Heart left ventricle (tissue), 16 donors: ENCODE results near the gene PRR7. TPM values are rescaled to one million over a fixed set of nuclear protein-coding genes. Genes with fewer than 3 reads are reported as not detected.
A peak's percentile ranks its signal among the peaks of the same experiment; 100 is the strongest.

Experiments
- ATAC-seq, 4 donors: fragments of 200-7000 bp; cut with Tn5 transposase; one replicate each; pipeline ENCODE4 v1.9.1; 2020 to 2022; ENCODE audit warnings: moderate library complexity in 4 of 4, mild to moderate bottlenecking in 3 of 4, moderate number of reproducible peaks in 1 of 4
- DNase-seq, 5 donors: peaks; one replicate each; pipeline ENCODE4 v3.0.0-alpha.2; 2020
- H3K27ac ChIP-seq, 12 donors: fragments of 200-600 bp; sonication (generic) in 4 of 12; one replicate each; pipeline versions ENCODE4 v1.5.0 to v1.8.0; 2016 to 2022; ENCODE audit warnings: mild to moderate bottlenecking in 2 of 12
- H3K27me3 ChIP-seq, 9 donors: fragments of 200-600 bp; sonication (generic) in 2 of 9; one replicate each; pipeline versions ENCODE4 v1.5.1 to v1.8.0; 2016 to 2022; ENCODE audit warnings: mild to moderate bottlenecking in 3 of 9
- H3K36me3 ChIP-seq, 9 donors: fragments of 200-600 bp; sonication (generic) in 2 of 9; one replicate each; pipeline versions ENCODE4 v1.5.0 to v1.8.0; 2018 to 2022; ENCODE audit warnings: mild to moderate bottlenecking in 2 of 9
- H3K4me1 ChIP-seq, 12 donors: fragments of 200-600 bp; sonication (generic) in 4 of 12; one replicate each; pipeline versions ENCODE4 v1.5.0 to v1.8.0; 2016 to 2022; ENCODE audit warnings: mild to moderate bottlenecking in 3 of 12
- H3K4me3 ChIP-seq, 12 donors: fragments of 200-600 bp; sonication (generic) in 4 of 12; one replicate each; pipeline versions ENCODE4 v1.5.0 to v1.8.0; 2017 to 2022; ENCODE audit warnings: mild to moderate bottlenecking in 9 of 12, moderate library complexity in 4 of 12
- H3K9me3 ChIP-seq, 12 donors: fragments of 200-600 bp; sonication (generic) in 4 of 12; one replicate each; pipeline versions ENCODE4 v1.5.0 to v1.8.0; 2016 to 2022; ENCODE audit warnings: mild to moderate bottlenecking in 1 of 12
- POLR2A ChIP-seq, 2 donors: fragments of 450-650 bp; IDR thresholded peaks; one replicate each; pipeline ENCODE4 v1.6.1; 2017; ENCODE audit warnings: antibody characterized with exemption in 2 of 2, mild to moderate bottlenecking in 2 of 2, moderate library complexity in 2 of 2
- WGBS, 4 donors: extraction: QIAGEN DNeasy Blood & Tissue Kit in 2 of 4; methylation state at CpG; one replicate each; pipeline versions ENCODE4 v1.1.5 to v1.1.7; 2013 to 2018; 5-methylcytosine and 5-hydroxymethylcytosine counted together
- intact Hi-C, 10 donors: fragments of 100-400 bp; cut with DNase I; formaldehyde crosslinking; loops; one replicate each; pipeline versions ENCODE4 v1.11.1 to v1.14.2; 2022
- polyA plus RNA-seq, 2 donors: library from polyadenylated mRNA; stranded (reverse); fragments of 200-250 nt; gene quantifications; one replicate each; pipeline ENCODE4 v1.2.3, GENCODE V29; 2013
- total RNA-seq, 9 donors: library from RNA; depleted of rRNA in 2 of 9; stranded (reverse); fragments of >200 nt in 2 of 9; fragmentation: NEBNext Ultra II Directional in 3 of 9; extraction: Animal tissue kit (Norgen Biotek cat#: 25700) in 3 of 9; gene quantifications; one replicate each; pipeline versions ENCODE4 v1.1.0 to v1.2.4, GENCODE V29; 2016 to 2023
- TF ChIP-seq, protein P1 (sequence below), 12 donors: fragments of 200-600 bp; sonication (generic) in 4 of 12; IDR thresholded peaks; one replicate each; pipeline versions ENCODE4 v1.5.0 to v1.8.0; 2018 to 2022; ENCODE audit warnings: antibody characterized with exemption in 12 of 12, mild to moderate bottlenecking in 5 of 12
- donor health status: ischemic (EF 13 %, LVEDD 7.1; RV severe dilation, severe dysfunction).
- donor health status: healthy with polysubstance abuse.
- donor health status: DM: no; HTN: yes; CAD: no.
- donor health status: DM: no; HTN: no; CAD: no.
- donor health status: ischemic (EF 25% LVEDD 6.9; RV normal size, moderate dysfunction).
- donor health status: ischemic (EF 25% LVEDD 5.7; RV mildly dilated, moderate dysfunction).
- donor health status: healthy.
- donor health status: DM: yes; HTN: yes; CAD: no.
- donor health status: ischemic (EF 35%, LVEDD 5.7; RV mildly dilated, moderate dysfunction).
- donor health status: nonischemic (EF 11% LVEDD 7.7; RV severe dilation, severe dysfunction).
- donor health status: DM: yes; HTN: yes; CAD: no.
- donor health status: PGD.
- donor health status: ischemic (EF 29% LVEDD 5.4; RV normal size, mild dysfunction).
- donor health status: nonischemic (EF 23%, LVEDD 6.1; RV moderate dilation, normal function).

The PRR7 gene
- total and polyA plus RNA-seq, 11 donors: 0.82 to 5.0 (median 1.5) TPM

DNA sequence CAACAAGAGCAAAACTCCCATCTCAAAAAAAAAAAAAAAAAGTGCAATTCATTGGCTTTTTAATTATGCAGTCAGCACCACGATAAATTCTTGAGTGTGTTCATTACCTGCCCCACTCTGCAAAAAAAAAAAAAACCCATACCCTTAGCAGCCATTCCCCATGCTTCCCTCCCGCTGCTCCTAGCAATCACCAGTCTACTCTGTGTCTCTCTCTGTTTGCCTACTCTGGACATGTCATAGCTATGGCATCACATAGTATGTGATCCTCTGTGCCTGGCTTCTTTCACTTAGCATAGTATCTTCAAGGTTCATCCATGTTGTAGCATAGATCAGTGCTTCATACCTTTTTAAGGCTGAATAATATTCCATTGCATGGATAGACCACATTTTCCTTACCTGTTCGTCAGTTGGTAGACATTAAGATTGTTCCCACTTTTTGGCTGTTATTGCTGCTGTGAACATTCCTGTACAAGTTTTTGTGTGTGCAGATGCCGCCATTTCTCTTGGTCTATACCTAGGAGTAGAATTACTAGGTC, 7.0 kb upstream of the PRR7 start:
- TF ChIP-seq, protein P1, sequence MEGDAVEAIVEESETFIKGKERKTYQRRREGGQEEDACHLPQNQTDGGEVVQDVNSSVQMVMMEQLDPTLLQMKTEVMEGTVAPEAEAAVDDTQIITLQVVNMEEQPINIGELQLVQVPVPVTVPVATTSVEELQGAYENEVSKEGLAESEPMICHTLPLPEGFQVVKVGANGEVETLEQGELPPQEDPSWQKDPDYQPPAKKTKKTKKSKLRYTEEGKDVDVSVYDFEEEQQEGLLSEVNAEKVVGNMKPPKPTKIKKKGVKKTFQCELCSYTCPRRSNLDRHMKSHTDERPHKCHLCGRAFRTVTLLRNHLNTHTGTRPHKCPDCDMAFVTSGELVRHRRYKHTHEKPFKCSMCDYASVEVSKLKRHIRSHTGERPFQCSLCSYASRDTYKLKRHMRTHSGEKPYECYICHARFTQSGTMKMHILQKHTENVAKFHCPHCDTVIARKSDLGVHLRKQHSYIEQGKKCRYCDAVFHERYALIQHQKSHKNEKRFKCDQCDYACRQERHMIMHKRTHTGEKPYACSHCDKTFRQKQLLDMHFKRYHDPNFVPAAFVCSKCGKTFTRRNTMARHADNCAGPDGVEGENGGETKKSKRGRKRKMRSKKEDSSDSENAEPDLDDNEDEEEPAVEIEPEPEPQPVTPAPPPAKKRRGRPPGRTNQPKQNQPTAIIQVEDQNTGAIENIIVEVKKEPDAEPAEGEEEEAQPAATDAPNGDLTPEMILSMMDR (IDR thresholded peaks at IDR 0.05): no peak
- no peak for TF ChIP-seq POLR2A (IDR thresholded peaks at IDR 0.05)
- Histone ChIP-seq H3K27me3 (no peaks in the 10 kb centered on the region), H3K4me1 (no peaks in the 10 kb centered on the region), H3K27ac (no peak overlapping the region), H3K36me3 (peaks cover 0 to 84% (median 43%) of the 10 kb centered on the region in 9 donors), H3K4me3 (no peak overlapping the region), H3K9me3 (no peaks in the 10 kb centered on the region)
- WGBS, 4 donors: 96 to 99% (median 98%) methylated on average over 4 of the region's 4 CpGs
- ATAC-seq (no peak), DNase-seq (no peak)
- intact Hi-C loops: no loop called here

DNA sequence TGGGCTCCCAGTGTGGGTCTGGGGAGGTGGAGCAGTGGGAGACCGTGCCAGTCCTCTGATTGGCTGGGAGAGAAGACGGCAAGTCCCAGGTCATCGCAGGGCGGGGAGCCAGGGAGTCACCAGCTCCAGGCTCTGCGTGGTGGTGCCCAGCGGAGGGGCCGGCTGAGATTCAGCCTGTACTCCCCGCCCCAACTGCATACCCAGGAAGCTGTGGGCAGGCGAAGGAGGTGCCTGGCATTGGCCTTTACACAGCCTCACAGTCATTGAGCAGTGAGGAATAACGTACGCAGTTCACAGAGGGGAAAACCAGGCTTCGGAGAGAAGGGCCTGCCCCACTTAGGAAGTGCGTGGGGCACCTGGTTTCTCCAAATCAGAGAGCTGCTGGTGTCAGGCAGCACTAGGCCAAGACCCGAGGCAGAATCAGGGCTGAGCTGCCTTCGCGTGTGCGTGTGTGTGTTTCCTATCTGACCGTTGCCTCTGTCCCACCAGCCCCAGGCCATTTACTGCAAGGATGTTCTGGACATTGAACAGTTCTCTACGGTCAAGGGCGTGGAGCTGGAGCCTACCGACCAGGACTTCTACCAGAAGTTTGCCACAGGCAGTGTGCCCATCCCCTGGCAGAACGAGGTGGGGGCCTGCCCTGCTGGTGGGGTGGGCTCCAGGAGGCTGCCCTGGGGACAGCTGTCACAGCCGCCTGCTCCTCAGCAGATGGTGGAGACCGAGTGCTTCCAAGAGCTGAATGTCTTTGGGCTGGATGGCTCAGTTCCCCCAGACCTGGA, 6.2 kb upstream of the PRR7 start:
- H3K4me1 ChIP-seq: peaks cover 0 to under 1% (median 0%) of the 10 kb centered on the region in 12 donors
- no peak for DNase-seq
- no peaks in the 10 kb centered on the region for H3K27me3 ChIP-seq
- no peak overlapping the region for H3K27ac ChIP-seq
- H3K36me3 ChIP-seq: peaks cover 0 to 76% (median 34%) of the 10 kb centered on the region in 9 donors
- TF ChIP-seq, protein P1 (IDR thresholded peaks at IDR 0.05): no peak
- no peak for TF ChIP-seq POLR2A (IDR thresholded peaks at IDR 0.05)
- intact Hi-C loops: no loop called here
- WGBS, 4 donors: 88 to 91% (median 90%) methylated on average over 15 to 24 of the region's 24 CpGs
- H3K4me3 ChIP-seq: no peak overlapping the region
- H3K9me3 ChIP-seq: no peaks in the 10 kb centered on the region
- peak in 1 of 4 donors; percentile 10 for ATAC-seq

DNA sequence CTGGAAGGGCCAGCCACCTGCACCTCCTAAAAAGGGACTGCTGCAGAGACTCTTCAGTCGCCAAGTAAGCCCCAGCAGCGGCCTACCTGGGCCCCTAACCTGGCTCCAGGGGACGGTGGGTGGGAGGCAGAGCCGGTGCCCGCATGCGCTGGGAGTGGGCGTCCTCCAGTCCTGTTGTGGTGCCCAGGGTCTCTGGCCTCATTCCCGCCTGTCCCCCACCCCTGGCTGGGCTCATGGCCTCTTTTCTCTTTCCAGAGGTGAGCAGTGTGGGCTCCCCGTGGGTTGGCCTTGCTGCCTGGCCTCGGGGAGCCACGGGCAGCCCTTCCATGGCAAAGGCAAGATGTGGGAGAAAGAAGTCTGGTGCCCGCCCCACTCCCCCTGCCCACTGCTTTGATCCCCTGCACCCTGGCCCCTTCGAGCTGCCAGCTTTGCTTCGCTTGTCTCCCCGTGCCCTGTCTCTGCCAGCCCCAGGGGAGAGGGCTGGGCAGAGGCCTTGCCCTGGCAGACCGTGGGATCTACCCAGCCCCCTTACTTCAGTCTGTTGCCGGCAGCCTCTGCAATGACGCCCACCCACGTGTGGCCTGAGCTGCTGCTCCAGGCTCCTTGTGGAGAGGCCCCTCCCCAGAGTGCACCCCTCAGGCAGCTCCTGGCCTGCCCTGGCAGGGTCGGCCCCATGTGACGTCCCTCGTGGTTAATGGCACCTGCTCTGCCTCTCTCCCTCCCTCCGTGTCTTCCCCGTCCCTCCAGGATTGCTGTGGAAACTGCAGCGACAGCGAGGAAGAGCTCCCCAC, 5.4 kb upstream of the PRR7 start:
- no peak overlapping the region for H3K4me3 ChIP-seq
- DNase-seq (no peak), ATAC-seq (no peak)
- peaks cover 0 to 68% (median 27%) of the 10 kb centered on the region in 9 donors for H3K36me3 ChIP-seq
- no peaks in the 10 kb centered on the region for H3K27me3 ChIP-seq
- no peaks in the 10 kb centered on the region for H3K9me3 ChIP-seq
- no peak overlapping the region for H3K27ac ChIP-seq
- intact Hi-C loops: no loop called here
- WGBS, 4 donors: 87 to 94% (median 90%) methylated on average over 20 to 26 of the region's 26 CpGs
- TF ChIP-seq, protein P1 (IDR thresholded peaks at IDR 0.05): no peak
- TF ChIP-seq POLR2A (IDR thresholded peaks at IDR 0.05): no peak
- peaks cover 0 to 9% (median 4%) of the 10 kb centered on the region in 12 donors for H3K4me1 ChIP-seq
